ENCODE data around the gene RNF112. TPM values are rescaled to one million over a fixed set of nuclear protein-coding genes. Genes with fewer than 3 reads are reported as not detected.

Gene RNF112
- total RNA-seq, 1 donor from 2014 or later: 1.1 TPM

GRCh38 chr17:19464031-19465026 is 53.3 kb downstream of the RNF112 start:
- Mint-ChIP-seq H3K36me3 (ENCODE audit: insufficient read depth) (no peaks in the 10 kb centered on the region), H3K4me1 (ENCODE audit: low read depth) (peaks cover 1% of the 10 kb centered on the region), H3K4me3 (ENCODE audit: low read depth) (no peak overlapping the region), H3K27me3 (peaks cover 4% of the 10 kb centered on the region), H3K9me3 (ENCODE audit: low read depth) (no peaks in the 10 kb centered on the region), H3K27ac (no peak overlapping the region)
- no peak for DNase-seq (ENCODE audit: low spot score, unreplicated experiment)
- no peak for TF ChIP-seq CTCF (IDR thresholded peaks at IDR 0.05; ENCODE audit: unreplicated experiment)

Other genes with a start within 250 kb of the RNF112 start
- 49.8 and 51.2 TPM in 2 replicates for gene EPN2, start 173.9 kb upstream of the RNF112 start, total RNA-seq
- 27.3 and 29.9 TPM in 2 replicates for gene B9D1, start 48.5 kb upstream of the RNF112 start, total RNA-seq
- gene MAPK7, start 32.7 kb upstream of the RNF112 start, total RNA-seq: 39.0 and 41.8 TPM in 2 replicates
- 2.3 and 2.5 TPM in 2 replicates for gene MFAP4, start 24.0 kb upstream of the RNF112 start, total RNA-seq
- gene SLC47A1, start 122.6 kb downstream of the RNF112 start, total RNA-seq: 1.1 and 2.3 TPM in 2 replicates
- 127 and 145 TPM in 2 replicates for gene ALDH3A2, start 237.5 kb downstream of the RNF112 start, total RNA-seq

All from progenitor cell of endocrine pancreas (in vitro differentiated cells).